Mesodermal cell (in vitro differentiated cells): ENCODE data around the gene TMEM61.
A peak's percentile ranks its signal among the peaks of the same experiment; 100 is the strongest.
"Not testable (repeated sequence)": the region's sequence is repeated elsewhere in the genome, so short reads cannot be mapped to it uniquely, and the experiment has no call there.

Experiments
- H3K27ac ChIP-seq: 2 replicates; pipeline ENCODE4 v1.7.0; 2013; ENCODE audit warnings: mild to moderate bottlenecking, low read depth, low read length, moderate library complexity; ENCODE audit not compliant: severe bottlenecking
- H3K36me3 ChIP-seq: 2 replicates; pipeline ENCODE4 v1.7.1; 2013; ENCODE audit warnings: mild to moderate bottlenecking, low read length, moderate library complexity; ENCODE audit not compliant: control insufficient read depth, insufficient read depth
- H3K4me1 ChIP-seq: one replicate; pipeline ENCODE4 v1.7.1; 2013; ENCODE audit warnings: mild to moderate bottlenecking, low read length; ENCODE audit not compliant: insufficient read depth, control insufficient read depth, poor library complexity, severe bottlenecking
- H3K4me3 ChIP-seq: 2 replicates; pipeline ENCODE4 v1.7.0; 2013; ENCODE audit warnings: low read length, control low read depth, mild to moderate bottlenecking; ENCODE audit not compliant: insufficient read depth, poor library complexity, severe bottlenecking; ENCODE audit errors: extremely low read depth
- H3K9me3 ChIP-seq: 2 replicates; pipeline ENCODE4 v1.7.1; 2013; ENCODE audit warnings: mild to moderate bottlenecking, low read length, moderate library complexity; ENCODE audit not compliant: control insufficient read depth
- WGBS, 2 experiments: methylation state at CpG; one replicate each; pipeline ENCODE4 v1.1.5; 2013; ENCODE audit warnings: missing lambda C conversion rate in 2 of 2; ENCODE audit not compliant: insufficient coverage in 2 of 2; 5-methylcytosine and 5-hydroxymethylcytosine counted together

Gene TMEM61

DNA sequence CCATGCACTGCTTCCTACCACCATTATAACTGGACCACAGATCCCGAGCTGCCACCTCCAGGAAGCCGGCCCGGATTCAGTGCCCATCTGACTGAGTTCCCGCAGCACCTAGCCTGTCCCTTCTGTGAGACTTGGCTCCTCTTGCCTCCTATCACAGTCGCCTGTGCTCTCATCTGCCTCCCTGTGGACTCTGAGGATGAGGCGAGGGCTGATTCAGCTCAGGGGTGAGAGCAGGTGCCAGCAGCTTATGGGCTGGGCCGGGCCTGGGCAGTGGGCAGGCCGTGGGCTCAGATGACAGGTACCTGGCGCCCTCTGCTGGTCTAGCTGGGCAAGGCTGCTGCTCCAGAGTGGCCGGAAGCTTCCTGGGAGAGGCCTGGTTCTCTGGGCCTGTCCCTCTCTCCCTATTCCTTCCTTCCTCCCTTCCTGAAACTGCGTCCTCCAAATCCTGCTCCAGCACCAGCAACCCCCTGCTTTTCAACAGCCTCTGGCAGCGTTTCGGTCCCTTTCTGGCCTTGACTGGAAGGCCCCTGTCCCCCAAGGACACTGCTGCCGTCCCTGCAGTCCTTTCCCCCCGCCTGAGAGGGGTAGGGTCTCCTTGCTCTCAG is 41.6 kb downstream of the TMEM61 start:
- H3K9me3 ChIP-seq: no peaks in the 10 kb centered on the region
- H3K36me3 ChIP-seq: no peaks in the 10 kb centered on the region
- 33 to 47% methylated on average over 13 to 14 of the region's 15 CpGs for WGBS, 2 experiments
- H3K4me3 ChIP-seq: no peak overlapping the region
- no peak overlapping the region for H3K27ac ChIP-seq
- no peaks in the 10 kb centered on the region for H3K4me1 ChIP-seq

DNA sequence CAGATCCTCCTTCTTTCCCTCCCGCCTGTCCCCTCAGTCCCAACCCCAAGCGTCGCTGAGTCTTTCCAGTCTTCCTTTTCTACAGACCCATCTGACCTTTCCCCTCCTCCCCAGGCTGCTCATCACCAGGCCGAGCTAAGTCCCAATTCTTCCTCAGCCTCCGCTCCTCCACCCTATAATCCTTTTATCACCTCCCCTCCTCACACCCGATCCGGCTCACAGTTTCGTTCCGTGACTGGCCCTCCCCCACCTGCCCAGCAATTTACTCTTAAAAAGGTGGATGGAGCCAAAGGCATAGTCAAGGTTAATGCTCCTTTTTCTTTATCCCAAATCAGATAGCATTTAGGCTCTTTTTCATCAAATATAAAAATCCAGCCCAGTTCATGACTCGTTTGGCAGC is 43.7 kb downstream of the TMEM61 start:
- WGBS, 2 experiments: 20 to 33% methylated on average over 1 of the region's 10 CpGs
- H3K9me3 ChIP-seq, H3K36me3 ChIP-seq, H3K27ac ChIP-seq, H3K4me3 ChIP-seq, H3K4me1 ChIP-seq: not testable (repeated sequence)

DNA sequence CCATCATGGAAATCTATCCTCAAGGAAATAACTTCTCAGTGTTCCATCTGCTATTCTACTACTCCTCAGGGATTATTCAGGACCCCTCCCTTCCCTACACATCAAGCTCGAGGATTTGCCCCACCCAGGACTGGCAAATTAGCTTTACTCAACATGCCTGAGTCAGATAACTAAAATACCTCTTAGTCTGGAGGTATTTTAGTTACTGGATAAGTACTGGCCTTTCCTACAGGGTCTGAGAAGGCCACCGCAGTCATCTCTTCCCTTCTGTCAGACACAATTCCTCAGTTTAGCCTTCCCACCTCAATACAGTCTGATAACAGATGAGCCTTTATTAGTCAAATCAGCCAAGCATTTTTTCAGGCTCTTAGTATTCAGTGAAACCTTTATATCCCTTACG is 46.3 kb downstream of the TMEM61 start:
- not testable (repeated sequence) for H3K27ac ChIP-seq, H3K36me3 ChIP-seq, H3K4me3 ChIP-seq, H3K4me1 ChIP-seq, H3K9me3 ChIP-seq
- WGBS, 2 experiments: 100% methylated on average over 1 of the region's 3 CpGs; no CpG with 5 or more reads in 1 of the 2 experiments

DNA sequence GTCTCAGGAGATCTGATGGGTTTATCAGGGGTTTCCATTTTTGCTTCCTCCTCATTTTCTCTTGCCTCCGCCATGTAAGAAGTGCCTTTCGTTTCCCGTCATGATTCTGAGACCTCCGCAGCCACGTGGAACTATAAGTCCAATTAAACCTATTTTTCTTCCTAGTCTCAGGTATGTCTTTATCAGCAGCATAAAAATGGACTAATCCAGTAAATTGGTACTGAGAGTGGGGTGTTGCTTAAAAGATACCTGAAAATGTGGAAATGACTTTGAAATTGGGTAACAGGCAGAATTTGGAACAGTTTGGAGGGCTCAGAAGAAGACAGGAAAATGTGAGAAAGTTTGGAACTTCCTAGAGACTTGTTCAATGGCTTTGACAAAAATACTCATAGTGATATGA is 50.7 kb downstream of the TMEM61 start:
- WGBS, 2 experiments: 94% methylated on average over 5 of the region's 5 CpGs; no CpG with 5 or more reads in 1 of the 2 experiments
- H3K4me1 ChIP-seq, H3K36me3 ChIP-seq, H3K27ac ChIP-seq, H3K9me3 ChIP-seq, H3K4me3 ChIP-seq: not testable (repeated sequence)

DNA sequence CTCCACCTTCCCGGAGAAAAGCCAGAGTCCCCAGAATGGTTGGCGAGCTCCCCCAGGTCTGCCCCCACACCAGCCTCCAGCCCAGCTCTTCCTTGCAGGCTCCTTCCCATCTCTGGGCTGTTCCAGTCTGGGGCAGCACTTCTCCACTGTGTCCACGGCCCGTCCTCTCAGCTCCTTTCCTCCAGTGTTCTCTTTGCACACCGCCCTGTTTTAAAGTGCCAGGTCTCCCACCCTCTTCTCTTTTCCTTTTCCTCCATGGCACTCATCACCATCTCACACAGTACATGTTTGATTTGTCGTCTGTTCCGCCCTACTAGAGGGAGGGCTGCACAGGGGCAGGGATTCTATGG is 52.8 kb downstream of the TMEM61 start:
- H3K9me3 ChIP-seq: no peaks in the 10 kb centered on the region
- no peak overlapping the region for H3K4me3 ChIP-seq
- H3K4me1 ChIP-seq: no peaks in the 10 kb centered on the region
- no peak overlapping the region for H3K27ac ChIP-seq
- WGBS, 2 experiments: 84 to 86% methylated on average over 5 of the region's 7 CpGs
- no peaks in the 10 kb centered on the region for H3K36me3 ChIP-seq

DNA sequence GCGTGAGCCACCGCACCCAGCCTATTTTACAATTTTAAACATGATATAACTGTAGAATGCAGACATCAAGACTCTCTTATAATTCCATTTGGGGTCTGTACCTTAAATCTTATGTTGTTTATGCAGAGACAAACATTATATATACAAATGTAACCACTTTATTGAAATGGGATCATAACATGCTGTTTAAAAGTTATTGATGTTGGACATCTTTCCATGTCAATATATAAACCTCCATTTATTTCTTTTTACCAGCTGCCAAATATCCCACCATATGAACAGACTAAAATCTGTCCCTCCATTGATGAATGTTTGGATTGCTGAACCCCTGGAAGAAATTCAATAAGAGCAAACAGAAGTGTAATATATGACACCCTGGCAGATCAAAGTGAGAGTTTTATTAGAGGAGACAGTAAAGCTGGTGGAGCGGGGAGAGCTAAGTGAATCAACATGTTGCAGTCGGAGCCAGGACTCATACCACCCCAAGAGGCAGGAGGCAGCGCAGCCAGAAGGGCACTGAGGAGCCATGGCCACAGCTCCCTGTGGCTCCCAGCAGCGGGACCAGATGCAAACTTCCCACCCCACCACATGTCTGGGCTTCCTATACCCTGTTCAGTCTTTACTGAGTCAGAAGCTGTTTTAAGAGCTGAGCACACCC is 54.2 kb downstream of the TMEM61 start:
- Histone ChIP-seq H3K4me3 (no peak overlapping the region), H3K9me3 (no peaks in the 10 kb centered on the region), H3K4me1 (no peaks in the 10 kb centered on the region), H3K27ac (no peak overlapping the region), H3K36me3 (no peaks in the 10 kb centered on the region)
- WGBS, 2 experiments: 89 to 93% methylated on average over 4 to 6 of the region's 6 CpGs

DNA sequence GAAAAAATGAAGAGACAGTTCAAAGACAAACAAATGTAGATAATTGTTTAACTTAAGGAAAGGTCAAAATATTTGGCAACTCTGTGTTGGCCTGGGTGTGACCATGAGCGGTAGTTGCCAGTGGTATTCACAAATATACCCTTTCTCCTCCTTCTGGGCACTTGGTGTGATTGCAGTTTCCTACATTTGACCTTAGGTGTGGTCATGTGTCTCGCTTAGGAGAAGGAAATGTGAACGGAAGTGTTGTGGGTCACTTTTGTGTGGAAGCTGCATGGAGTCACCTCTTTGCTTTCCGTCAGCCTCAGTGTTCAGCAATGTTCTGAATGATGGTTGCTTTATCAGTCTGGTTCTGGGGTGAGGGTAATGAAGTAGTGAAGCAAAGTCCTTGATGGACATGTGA is 55.5 kb downstream of the TMEM61 start:
- Histone ChIP-seq H3K9me3 (no peaks in the 10 kb centered on the region), H3K36me3 (no peaks in the 10 kb centered on the region), H3K27ac (no peak overlapping the region), H3K4me1 (no peaks in the 10 kb centered on the region), H3K4me3 (no peak overlapping the region)
- 86% methylated on average over 2 of the region's 4 CpGs; no CpG with 5 or more reads in 1 of the 2 experiments for WGBS, 2 experiments

DNA sequence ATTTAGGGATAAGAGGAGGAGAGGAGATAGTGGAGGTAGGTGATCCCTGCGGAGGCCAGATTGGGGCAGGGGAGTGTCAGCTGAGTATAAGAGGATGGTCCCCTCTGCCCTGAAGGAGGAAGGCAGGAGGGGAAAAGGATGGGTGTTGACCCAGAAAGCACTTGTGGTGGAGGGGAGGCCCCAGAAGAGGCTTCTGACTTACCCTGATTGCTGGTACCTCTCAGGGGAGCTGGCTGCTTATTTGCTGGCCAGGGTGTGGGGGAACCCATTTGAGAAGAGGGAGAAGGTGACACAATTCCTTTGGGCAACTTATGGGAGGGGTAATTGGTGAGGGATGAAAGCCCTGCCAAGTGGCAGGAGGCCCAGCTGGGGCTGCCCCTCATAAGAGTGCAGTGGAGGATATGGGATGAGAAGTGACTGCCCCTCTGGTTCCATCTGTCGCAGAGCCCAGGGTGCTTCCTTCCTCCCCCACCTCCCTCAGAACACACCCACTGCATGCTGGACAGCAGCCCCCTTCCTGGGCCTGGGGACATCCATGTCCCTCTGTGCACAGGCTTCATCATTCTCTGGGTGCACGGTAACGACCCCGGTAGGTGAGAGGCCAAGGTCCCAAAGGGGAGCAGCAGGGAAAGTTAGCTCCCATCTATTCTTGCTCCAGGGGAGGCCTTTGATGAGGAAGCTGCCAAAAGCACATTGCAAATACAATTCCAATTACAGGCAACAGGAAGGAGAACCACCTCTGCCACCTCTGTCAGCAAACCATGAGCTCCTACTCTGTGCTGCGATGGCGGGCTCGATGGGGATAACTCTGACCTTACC is 57.5 kb downstream of the TMEM61 start:
- H3K4me1 ChIP-seq: no peaks in the 10 kb centered on the region
- 90 to 96% methylated on average over 4 to 7 of the region's 8 CpGs for WGBS, 2 experiments

DNA sequence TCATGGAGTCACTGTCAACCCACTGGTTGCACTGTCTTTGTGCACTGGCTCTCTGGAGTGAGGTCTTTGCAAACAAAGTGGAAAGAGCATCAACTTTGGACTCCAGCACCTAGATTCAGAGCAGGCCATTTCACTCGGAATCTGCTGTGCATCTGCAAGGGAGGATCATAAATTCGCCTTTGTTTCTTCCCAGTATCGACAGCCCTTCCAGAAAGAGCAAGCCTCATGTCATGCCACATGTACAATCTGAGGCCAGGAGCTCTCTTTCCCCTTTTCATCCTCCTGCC is 58.1 kb downstream of the TMEM61 start:
- Histone ChIP-seq H3K27ac (no peak overlapping the region), H3K9me3 (no peaks in the 10 kb centered on the region), H3K4me1 (no peaks in the 10 kb centered on the region), H3K36me3 (no peaks in the 10 kb centered on the region), H3K4me3 (no peak overlapping the region)
- 95 to 100% methylated on average over 2 to 3 of the region's 3 CpGs for WGBS, 2 experiments

More for the DNA sequence above, 57.5 kb downstream of the TMEM61 start:
- Histone ChIP-seq H3K36me3 (no peaks in the 10 kb centered on the region), H3K9me3 (no peaks in the 10 kb centered on the region), H3K4me3 (no peak overlapping the region), H3K27ac (no peak overlapping the region)

DNA sequence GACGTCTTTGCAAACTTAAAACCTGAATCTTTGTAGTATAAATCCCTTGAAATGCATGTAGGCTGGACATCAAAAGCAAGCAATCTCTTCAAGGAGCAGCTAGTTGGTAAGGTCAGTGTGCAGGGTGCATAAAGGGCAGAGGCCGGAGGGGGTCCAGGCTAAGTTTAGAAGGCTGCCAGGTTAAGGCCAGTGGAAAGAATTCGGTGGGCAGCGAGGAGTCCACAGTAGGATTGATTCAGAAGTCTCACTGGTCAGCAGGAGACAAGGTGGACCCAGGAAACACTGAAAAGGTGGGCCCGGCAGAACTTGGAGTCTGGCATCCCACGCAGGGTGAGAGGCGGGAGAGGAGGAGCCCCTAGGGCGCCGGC is 58.5 kb downstream of the TMEM61 start:
- Histone ChIP-seq H3K36me3 (no peaks in the 10 kb centered on the region), H3K27ac (no peak overlapping the region), H3K9me3 (no peaks in the 10 kb centered on the region), H3K4me3 (peak overlapping the region; percentile 29), H3K4me1 (no peaks in the 10 kb centered on the region)
- WGBS, 2 experiments: 43 to 61% methylated on average over 6 to 8 of the region's 9 CpGs
